Measurements from ENCODE around the gene MRM3. TPM values are rescaled to one million over a fixed set of nuclear protein-coding genes. Genes with fewer than 3 reads are reported as not detected.

The MRM3 gene
- total RNA-seq, 2 experiments from 2014 or later = 29.5 to 47.1 TPM

DNA sequence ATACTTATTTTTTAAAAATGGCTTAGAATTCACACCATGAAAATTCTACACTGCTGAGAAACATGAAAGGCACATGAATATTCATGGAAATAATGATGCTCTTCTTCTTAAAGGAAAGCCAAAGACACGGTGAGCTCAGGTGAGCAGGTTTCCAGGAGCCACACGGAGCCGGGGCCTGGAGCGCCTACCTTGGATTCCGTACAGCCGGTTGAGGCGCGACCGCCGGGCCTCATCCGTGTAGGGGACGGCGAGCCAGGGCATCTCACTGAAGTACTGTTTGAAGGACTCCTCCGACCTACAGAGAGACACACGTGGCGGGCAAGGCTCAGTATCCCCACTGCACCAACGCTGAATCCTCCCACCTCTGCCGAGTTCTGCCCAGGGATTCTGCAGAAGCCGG lies 37.1 kb downstream of the MRM3 start:
- H3K27ac ChIP-seq (ENCODE audit: low read depth, low read length, poor library complexity, severe bottlenecking) = no peak overlapping the region
- H2AFZ ChIP-seq (ENCODE audit: low read length) = no peak overlapping the region
- H3K4me2 ChIP-seq (ENCODE audit: low read length) = no peak overlapping the region
- POLR2A ChIA-PET = no interaction called here
- no TSS peak for BruUV-seq (replicated peaks)
- TF ChIP-seq EZH2phosphoT487 (IDR thresholded peaks at IDR 0.05; ENCODE audit: borderline replicate concordance, low read depth, low read length) = no peak
- no peaks in the 10 kb centered on the region for H3K9me3 ChIP-seq (ENCODE audit: low read length)
- intact Hi-C loops (cut with micrococcal nuclease; ENCODE audit: unreplicated experiment) = no loop called here
- H3K4me1 ChIP-seq (ENCODE audit: insufficient read depth, low read length, poor library complexity, severe bottlenecking) = no peaks in the 10 kb centered on the region
- H3K4me3 ChIP-seq (ENCODE audit: low read depth, low read length, poor library complexity, severe bottlenecking) = no peak overlapping the region
- H3K36me3 ChIP-seq (ENCODE audit: insufficient read depth, low read length) = no peaks in the 10 kb centered on the region
- no peaks in the 10 kb centered on the region for H3K79me2 ChIP-seq (ENCODE audit: insufficient read depth, low read depth, low read length)
- no peaks in the 10 kb centered on the region for H3K9me2 ChIP-seq (ENCODE audit: insufficient read depth, low read length)
- CTCF ChIA-PET (ENCODE audit: unreplicated experiment) = no interaction called here
- no peak for DNase-seq (ENCODE audit: low spot score)
- H4K20me1 ChIP-seq (ENCODE audit: insufficient read depth, low read length) = no peaks in the 10 kb centered on the region

DNA sequence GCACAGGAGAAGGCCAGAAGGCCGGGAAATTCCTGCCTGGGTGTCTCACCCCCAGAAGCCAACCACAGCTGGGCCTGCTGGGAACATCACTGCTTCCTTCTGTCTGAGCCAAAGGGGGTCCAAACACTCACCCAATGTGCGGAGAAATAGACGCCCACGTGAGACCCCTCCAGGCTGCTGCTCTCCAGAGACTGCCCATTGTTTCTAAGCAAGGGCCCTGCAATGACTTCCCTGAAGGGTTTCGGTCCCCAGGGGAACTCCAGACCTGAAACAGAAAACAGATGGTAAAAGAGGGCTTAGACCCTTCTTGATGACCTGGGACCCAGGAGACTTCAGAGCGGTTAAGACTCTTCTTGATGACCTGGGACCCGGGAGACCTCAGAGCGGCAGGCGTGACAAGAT lies 41.3 kb downstream of the MRM3 start:
- Histone ChIP-seq H3K9me3 (ENCODE audit: low read length) (no peaks in the 10 kb centered on the region), H3K4me2 (ENCODE audit: low read length) (no peak overlapping the region), H3K36me3 (ENCODE audit: insufficient read depth, low read length) (no peaks in the 10 kb centered on the region), H4K20me1 (ENCODE audit: insufficient read depth, low read length) (no peaks in the 10 kb centered on the region), H3K27ac (ENCODE audit: low read depth, low read length, poor library complexity, severe bottlenecking) (no peak overlapping the region), H2AFZ (ENCODE audit: low read length) (no peak overlapping the region), H3K4me3 (ENCODE audit: low read depth, low read length, poor library complexity, severe bottlenecking) (no peak overlapping the region), H3K79me2 (ENCODE audit: insufficient read depth, low read depth, low read length) (no peaks in the 10 kb centered on the region), H3K9me2 (ENCODE audit: insufficient read depth, low read length) (no peaks in the 10 kb centered on the region), H3K4me1 (ENCODE audit: insufficient read depth, low read length, poor library complexity, severe bottlenecking) (no peaks in the 10 kb centered on the region)
- ChIA-PET CTCF (ENCODE audit: unreplicated experiment) (no interaction called here), POLR2A (no interaction called here)
- BruUV-seq (replicated peaks) = no TSS peak
- intact Hi-C loops (cut with micrococcal nuclease; ENCODE audit: unreplicated experiment) = no loop called here
- TF ChIP-seq, protein P1, sequence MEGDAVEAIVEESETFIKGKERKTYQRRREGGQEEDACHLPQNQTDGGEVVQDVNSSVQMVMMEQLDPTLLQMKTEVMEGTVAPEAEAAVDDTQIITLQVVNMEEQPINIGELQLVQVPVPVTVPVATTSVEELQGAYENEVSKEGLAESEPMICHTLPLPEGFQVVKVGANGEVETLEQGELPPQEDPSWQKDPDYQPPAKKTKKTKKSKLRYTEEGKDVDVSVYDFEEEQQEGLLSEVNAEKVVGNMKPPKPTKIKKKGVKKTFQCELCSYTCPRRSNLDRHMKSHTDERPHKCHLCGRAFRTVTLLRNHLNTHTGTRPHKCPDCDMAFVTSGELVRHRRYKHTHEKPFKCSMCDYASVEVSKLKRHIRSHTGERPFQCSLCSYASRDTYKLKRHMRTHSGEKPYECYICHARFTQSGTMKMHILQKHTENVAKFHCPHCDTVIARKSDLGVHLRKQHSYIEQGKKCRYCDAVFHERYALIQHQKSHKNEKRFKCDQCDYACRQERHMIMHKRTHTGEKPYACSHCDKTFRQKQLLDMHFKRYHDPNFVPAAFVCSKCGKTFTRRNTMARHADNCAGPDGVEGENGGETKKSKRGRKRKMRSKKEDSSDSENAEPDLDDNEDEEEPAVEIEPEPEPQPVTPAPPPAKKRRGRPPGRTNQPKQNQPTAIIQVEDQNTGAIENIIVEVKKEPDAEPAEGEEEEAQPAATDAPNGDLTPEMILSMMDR (conservative IDR thresholded peaks at IDR 0.05; ENCODE audit: low read length) = no peak
- TF ChIP-seq EZH2phosphoT487 (IDR thresholded peaks at IDR 0.05; ENCODE audit: borderline replicate concordance, low read depth, low read length) = no peak
- peak; percentile 40 for DNase-seq (ENCODE audit: low spot score)

DNA sequence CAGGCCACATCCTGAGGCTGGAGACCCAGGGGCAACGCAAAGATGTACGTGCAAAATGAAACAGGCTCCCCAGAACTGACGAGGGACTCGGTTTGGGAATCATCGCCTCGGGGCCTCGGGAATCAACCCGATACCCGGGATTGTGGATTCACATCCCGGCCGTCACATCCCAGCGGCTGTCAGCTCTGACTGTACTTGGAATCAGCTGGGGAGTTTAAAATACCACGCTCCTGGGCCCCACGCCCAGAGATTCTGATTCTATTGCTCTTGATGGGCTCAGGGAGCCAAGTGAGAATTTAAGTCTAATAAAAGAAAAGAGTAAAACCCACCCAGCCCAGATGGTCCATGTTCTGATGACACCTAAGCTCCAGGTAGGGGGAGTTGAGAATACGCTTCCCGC lies 42.2 kb downstream of the MRM3 start:
- BruUV-seq (replicated peaks) = no TSS peak
- no peaks in the 10 kb centered on the region for H3K36me3 ChIP-seq (ENCODE audit: insufficient read depth, low read length)
- H3K9me2 ChIP-seq (ENCODE audit: insufficient read depth, low read length) = no peaks in the 10 kb centered on the region
- no peaks in the 10 kb centered on the region for H3K79me2 ChIP-seq (ENCODE audit: insufficient read depth, low read depth, low read length)
- no peaks in the 10 kb centered on the region for H3K9me3 ChIP-seq (ENCODE audit: low read length)
- H2AFZ ChIP-seq (ENCODE audit: low read length) = no peak overlapping the region
- intact Hi-C loops (cut with micrococcal nuclease; ENCODE audit: unreplicated experiment) = no loop called here
- DNase-seq (ENCODE audit: low spot score) = no peak
- H3K4me1 ChIP-seq (ENCODE audit: insufficient read depth, low read length, poor library complexity, severe bottlenecking) = no peaks in the 10 kb centered on the region
- no peak overlapping the region for H3K27ac ChIP-seq (ENCODE audit: low read depth, low read length, poor library complexity, severe bottlenecking)
- TF ChIP-seq, protein P1 (conservative IDR thresholded peaks at IDR 0.05; ENCODE audit: low read length) = no peak
- TF ChIP-seq EZH2phosphoT487 (IDR thresholded peaks at IDR 0.05; ENCODE audit: borderline replicate concordance, low read depth, low read length) = no peak
- no peak overlapping the region for H3K4me3 ChIP-seq (ENCODE audit: low read depth, low read length, poor library complexity, severe bottlenecking)
- no peaks in the 10 kb centered on the region for H4K20me1 ChIP-seq (ENCODE audit: insufficient read depth, low read length)
- CTCF ChIA-PET (ENCODE audit: unreplicated experiment) = interaction anchor here (0.6 kb wide), 1 partner anchor 10 kb away, joined by 4 read pairs; no protein-coding TSS in a partner anchor
- no peak overlapping the region for H3K4me2 ChIP-seq (ENCODE audit: low read length)
- POLR2A ChIA-PET = interaction anchor here (0.7 kb wide), 1 partner anchor 672 kb away, joined by 3 read pairs; no protein-coding TSS in a partner anchor
